OCI-LY7 (cell line): ENCODE results near the gene ZNF154.

Experiments used
- CTCF ChIP-seq: fragments of 200-600 bp; sonication (generic); conservative IDR thresholded peaks from 2 replicates; pipeline ENCODE4 v1.5.1; 2014; ENCODE audit warnings: mild to moderate bottlenecking, antibody characterized with exemption, low read length, moderate library complexity, mixed read lengths
- EZH2phosphoT487 ChIP-seq: fragments of 200-600 bp; sonication (generic); IDR thresholded peaks from 2 replicates; pipeline ENCODE4 v1.6.1; 2018; ENCODE audit warnings: low read depth, borderline replicate concordance, mild to moderate bottlenecking, mixed run types, antibody characterized with exemption, low read length, moderate library complexity, mixed read lengths

DNA sequence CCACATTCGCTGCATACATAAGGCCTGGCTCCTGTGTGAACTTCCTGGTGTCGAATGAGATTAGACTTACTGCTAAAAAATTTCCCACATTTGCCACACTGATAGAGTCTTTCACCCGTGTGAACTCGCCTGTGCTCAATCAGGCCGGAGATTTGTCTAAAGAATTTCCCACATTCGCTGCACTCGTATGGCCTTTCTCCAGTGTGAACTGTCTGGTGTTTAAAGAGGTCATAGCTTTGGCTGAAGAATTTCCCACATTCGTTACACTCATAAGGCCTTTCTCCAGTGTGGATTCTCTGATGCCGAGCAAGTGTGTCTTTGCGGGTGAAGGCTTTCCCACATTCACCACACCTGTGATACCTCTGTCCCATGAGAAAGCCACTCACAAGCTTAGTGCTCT is 11.9 kb upstream of the ZNF154 start:
- TF ChIP-seq CTCF (no peak), EZH2phosphoT487 (no peak)
